Measurements from ENCODE around the gene JAK2.

The JAK2 gene

GRCh38 chr9:4979239-4979638, 5.8 kb upstream of the JAK2 start:
- in situ Hi-C loops (cut with MboI; ENCODE audit: low sequenced_read_pairs), result loop anchor here (25.0 kb wide), 1 partner anchor 633 kb away; no protein-coding TSS in a partner anchor

DNA sequence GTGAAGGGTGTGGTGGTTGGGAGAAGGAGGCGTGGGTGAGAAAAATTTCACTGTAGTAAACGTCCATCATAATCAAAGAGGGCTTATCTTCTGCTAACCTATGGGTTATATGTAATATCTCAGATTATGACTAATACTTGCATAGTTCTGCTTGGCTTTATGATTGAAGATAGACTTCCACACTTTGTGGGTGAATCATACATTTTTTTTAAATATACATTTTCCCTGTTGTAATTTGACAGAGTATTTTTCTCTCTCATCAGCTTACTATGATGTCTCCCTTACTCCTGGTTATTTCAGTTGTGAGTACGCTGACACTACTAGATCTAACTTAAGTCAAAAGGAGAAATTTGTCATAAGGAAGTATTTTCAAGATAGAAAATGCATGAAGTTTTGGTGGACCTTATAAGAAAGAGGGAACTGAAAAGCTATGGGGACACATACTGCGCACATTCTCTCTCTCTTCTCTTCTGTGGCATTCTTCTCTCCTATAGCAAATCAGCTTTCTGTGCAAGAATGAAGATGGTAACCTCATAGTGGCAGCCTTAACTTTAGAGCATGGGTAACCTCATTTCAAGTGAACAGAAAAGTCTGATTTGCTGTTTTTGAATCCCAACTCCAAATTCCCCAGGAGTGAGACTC, 4.9 kb upstream of the JAK2 start:
- in situ Hi-C loops (cut with MboI; ENCODE audit: low sequenced_read_pairs), result loop anchor here (10.0 to 25.0 kb wide), 2 partner anchors 215 to 632 kb away; no protein-coding TSS in a partner anchor

DNA sequence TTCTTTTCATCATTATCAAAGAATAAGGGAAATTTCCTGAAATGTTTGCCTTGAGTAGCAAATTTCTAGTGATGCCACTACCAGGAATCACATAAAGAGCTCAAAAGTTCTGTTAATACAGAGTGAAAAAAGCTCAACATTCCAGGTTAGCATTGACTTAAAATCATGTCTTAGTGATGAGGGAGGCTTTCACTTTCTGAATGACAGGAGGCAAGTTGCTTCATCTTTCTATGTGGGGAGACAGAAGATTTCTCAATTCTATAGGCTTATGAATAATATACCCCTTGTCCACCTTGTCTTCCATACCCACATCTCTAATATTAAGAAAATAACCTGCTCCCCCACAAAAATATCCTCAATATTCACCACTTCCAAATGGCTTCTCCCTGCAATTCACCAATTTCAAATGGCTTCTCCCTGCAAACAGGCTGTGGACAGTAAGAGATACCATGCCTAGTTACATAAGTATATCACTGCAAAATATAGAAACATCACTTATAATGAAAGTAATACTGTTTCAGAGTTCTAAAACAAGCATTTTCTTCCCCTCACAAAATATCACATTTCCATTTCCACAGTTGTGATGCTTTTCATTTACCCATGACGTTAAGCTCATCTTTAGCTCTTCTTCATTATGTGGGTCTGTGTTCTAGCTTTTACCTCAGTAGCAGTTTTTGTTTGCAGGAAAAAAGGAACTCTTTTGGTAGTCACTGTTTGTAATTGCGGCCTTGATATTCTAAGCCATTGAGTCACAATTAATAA, 2.2 kb upstream of the JAK2 start:
- in situ Hi-C loops (cut with MboI; ENCODE audit: low sequenced_read_pairs), result loop anchor here (10.0 to 25.0 kb wide), 2 partner anchors 218 to 629 kb away; no protein-coding TSS in a partner anchor

- in situ Hi-C loops (cut with MboI; ENCODE audit: low sequenced_read_pairs), result loop anchor here (10.0 to 25.0 kb wide), 2 partner anchors 219 to 629 kb away; no protein-coding TSS in a partner anchor
These were observed 1.4 kb upstream of the JAK2 start for GRCh38 chr9:4983601-4984165.

DNA sequence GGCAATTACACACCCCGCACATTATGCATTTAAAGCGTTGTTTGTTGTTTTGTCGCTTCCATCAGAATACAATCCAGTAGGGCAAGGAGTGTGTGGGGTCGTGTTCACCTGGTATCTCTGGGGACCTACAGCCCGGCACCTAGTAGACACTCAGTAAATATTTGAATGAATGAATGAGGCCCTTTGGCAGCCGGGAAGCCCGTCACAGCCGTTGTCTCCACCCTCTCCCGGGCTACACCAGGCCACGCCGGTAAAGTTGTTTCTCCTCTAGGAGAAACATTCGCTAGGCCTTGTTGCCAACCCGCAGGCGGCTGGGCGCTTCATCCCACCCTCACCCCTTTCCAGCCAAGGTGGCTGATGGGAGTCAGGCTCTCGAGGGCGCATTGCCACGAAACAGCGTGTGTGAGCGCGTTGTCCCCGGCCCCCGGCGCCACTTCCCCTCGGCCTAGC, 876 bp upstream of the JAK2 start:
- in situ Hi-C loops (cut with MboI; ENCODE audit: low sequenced_read_pairs), result loop anchor here (10.0 to 25.0 kb wide), 2 partner anchors 219 to 628 kb away; no protein-coding TSS in a partner anchor

- in situ Hi-C loops (cut with MboI; ENCODE audit: low sequenced_read_pairs), result loop anchor here (10.0 to 25.0 kb wide), 2 partner anchors 221 to 627 kb away; no protein-coding TSS in a partner anchor
These were observed 554 bp downstream of the JAK2 start for GRCh38 chr9:4985386-4986266.

- in situ Hi-C loops (cut with MboI; ENCODE audit: low sequenced_read_pairs), result loop anchor here (10.0 to 25.0 kb wide), 2 partner anchors 221 to 626 kb away; no protein-coding TSS in a partner anchor
These were observed 1.2 kb downstream of the JAK2 start for GRCh38 chr9:4986296-4986695.

DNA sequence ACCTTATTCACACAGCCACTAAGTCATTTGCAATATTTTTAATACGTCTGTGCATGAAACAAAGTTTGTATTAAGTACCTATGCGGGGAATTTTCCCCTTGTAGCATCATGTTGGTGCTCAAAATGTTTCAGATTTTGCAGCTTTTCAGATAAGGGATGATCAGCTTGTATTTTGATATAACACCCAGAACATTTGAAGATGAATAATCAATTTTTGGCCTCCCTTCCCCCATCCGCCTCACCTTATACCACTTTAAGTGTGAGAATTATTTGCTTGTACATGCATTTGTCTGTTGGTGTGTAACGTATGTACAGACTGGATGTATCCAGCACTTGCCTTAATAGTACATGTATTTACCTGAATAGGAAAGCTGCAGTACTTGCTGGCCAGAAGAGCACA, 1.7 kb downstream of the JAK2 start:
- in situ Hi-C loops (cut with MboI; ENCODE audit: low sequenced_read_pairs), result loop anchor here (10.0 to 25.0 kb wide), 2 partner anchors 222 to 626 kb away; no protein-coding TSS in a partner anchor

DNA sequence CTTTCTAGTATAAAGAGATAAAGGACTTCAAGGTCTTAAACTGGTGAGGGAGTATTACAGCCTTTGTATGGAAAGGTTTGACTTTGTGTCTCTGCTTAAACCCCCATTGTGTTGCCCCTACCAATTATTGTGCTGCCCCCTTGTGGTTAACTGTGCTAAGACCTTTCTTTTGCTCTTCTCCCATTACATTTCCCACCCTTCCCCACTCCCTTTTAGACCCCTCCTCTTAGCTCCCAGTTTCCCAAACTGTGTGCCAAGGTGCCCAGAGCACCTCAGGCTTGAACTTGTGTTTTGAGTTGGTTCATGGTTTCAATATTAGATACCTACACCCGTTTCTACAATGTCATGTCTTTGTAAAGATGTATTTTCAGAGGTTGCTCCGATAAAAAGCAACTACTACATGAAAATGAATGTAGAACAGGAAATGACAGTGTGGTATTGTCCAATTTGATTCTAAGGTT, 2.9 kb downstream of the JAK2 start:
- in situ Hi-C loops (cut with MboI; ENCODE audit: low sequenced_read_pairs), result loop anchor here (10.0 to 25.0 kb wide), 2 partner anchors 223 to 624 kb away; no protein-coding TSS in a partner anchor

DNA sequence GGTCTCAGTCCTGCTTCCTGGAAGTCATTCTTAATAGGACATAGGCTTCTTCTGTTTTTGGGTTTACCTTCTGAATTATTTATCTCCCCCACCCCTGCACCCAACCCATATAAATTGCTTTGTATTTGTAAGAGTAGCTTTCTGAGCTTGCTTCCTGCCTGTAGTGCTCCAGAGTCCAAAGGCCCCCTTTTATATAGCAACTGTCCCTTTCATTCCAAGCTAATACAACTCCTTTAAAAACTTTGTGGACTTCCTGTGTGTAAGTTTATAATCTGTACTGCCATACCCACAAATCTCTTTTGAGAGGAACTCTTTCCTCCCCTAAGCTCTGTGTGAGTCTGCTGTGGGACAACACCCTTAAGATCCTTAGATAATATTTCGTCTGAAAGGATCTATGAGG, 7.8 kb downstream of the JAK2 start:
- in situ Hi-C loops (cut with MboI; ENCODE audit: low sequenced_read_pairs), result loop anchor here (25.0 kb wide), 1 partner anchor 619 kb away; no protein-coding TSS in a partner anchor

DNA sequence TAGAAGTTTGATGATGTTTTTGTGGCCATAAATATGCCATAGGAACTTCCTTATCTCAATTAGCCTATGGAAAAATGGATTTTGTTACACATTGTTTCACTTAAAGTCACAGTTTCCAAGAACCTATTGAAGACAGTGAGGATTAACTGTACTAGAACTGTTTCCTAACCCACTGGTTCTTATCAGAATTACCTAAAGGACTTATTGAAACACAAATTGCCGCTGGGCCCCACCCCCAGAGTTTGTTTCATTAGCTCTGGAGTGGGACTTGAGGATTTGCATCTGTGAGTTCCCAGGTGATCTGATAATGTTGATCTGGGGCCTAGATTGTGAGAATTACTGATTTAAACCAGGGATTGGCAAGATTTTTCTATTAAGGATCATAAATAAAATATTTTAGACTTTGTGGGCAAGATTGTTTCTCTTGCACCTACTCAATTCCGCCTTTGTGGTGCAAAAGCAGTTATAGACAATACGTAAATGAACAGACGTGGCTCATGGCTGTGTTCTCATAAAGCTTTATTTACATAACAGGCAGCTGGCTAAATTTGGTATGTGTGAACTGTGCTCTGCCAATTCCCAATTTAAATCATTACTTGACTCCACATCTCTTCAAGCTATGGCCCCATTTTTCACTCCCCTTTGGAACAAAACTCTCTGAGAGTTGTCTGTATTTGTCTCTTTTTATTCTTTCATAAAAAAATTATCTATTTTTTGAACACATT, 9.3 kb downstream of the JAK2 start:
- in situ Hi-C loops (cut with MboI; ENCODE audit: low sequenced_read_pairs), result loop anchor here (25.0 kb wide), 1 partner anchor 618 kb away; no protein-coding TSS in a partner anchor

DNA sequence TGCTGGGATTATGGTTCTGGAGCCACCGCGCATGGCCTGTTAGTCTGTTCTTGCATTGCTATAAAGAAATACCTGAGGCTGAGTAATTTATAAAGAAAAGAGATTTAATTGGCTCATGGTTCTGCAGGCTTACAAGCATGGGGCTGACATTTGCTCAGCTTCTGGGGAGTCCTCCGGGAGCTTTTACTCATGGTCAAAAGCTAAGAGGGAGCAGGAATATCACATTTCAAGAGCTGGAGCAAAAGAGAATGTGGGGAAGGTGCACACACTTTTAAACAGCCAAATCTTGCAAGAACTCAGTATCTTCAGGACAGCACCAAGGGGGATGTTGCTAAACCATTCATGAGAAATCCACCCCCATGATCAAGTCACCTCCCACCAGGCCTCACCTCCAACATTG, 12.1 kb downstream of the JAK2 start:
- in situ Hi-C loops (cut with MboI; ENCODE audit: low sequenced_read_pairs), result loop anchor here (25.0 kb wide), 1 partner anchor 615 kb away; no protein-coding TSS in a partner anchor

GRCh38 chr9:4997631-4998030, 12.6 kb downstream of the JAK2 start:
- in situ Hi-C loops (cut with MboI; ENCODE audit: low sequenced_read_pairs), result loop anchor here (25.0 kb wide), 1 partner anchor 615 kb away; no protein-coding TSS in a partner anchor

DNA sequence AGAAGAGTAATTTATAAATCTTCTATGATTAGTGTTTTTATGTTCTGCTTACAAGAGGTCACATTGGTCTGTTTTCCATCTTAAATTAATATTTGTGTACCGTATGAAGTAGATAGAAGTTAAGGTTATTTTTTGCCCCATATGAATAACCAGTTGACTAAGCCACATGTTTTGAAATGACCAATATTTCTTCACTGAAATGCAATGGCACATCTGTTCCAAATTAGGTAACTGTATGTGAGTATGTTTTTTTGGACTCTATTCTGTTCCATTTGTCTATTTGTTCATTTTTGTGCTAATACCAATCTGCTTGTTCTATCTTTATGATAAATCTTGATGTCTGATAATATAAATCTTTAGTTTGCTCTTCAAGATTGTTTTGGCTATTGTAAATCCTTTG, 17.7 kb downstream of the JAK2 start:
- in situ Hi-C loops (cut with MboI; ENCODE audit: low sequenced_read_pairs), result no loop called here

GRCh38 chr9:5004481-5004880, 19.4 kb downstream of the JAK2 start:
- in situ Hi-C loops (cut with MboI; ENCODE audit: low sequenced_read_pairs), result no loop called here

DNA sequence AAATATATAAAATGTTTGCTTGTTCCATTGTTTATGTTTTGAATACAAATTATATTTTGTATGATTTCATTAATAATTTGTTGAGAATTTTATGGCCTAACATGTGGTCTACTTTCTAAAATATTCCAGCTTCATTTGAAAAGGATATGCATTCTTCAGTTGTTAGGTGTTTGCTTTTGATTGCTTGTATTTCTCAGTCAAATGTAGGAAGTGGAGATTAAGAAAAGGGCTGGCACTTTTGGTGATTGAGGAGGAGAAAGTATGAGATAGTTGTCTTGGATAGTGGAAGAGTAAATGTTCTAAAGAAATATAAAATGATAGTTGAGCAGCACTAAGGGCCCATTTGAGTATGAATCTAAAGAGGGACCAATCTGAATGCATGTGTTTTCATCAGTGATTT, 23.1 kb downstream of the JAK2 start:
- in situ Hi-C loops (cut with MboI; ENCODE audit: low sequenced_read_pairs), result no loop called here

DNA sequence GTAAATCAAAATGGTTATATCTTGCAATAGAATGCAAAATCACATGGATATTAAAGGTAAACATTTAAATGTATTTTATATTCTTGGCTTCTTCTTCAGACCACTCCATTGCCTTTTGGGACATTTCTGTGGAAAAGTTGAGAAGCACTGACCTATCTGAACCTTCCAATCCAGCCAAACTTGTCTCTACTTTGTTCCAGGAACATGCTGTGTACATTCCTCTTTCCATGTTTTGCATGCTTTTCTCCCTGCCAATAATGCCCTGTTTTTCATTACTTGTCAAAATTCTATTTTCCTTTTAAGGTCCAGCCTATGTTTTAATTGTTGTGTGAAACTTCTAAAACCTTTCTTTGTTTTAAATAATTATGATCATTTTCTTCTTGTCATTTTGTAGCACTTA, 28.3 kb downstream of the JAK2 start:
- in situ Hi-C loops (cut with MboI; ENCODE audit: low sequenced_read_pairs), result no loop called here

DNA sequence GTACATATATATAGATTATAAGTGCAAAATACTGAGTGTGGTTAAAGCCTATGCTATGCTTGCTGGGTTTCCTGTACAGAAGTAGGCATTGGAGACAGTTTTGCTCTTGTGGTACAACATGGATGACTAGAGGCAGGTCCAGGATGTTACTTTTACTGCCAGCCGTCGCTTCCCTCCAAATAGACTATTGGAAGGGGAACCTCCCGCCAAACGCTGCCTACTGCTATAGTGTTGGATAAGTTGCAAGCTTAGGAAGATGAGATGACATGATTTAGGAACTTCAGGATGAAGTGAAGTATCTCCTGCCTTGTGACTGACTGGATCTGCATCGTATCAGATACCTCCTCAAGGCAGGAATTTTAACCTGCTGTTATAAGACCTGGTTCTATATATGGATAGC, 30.9 kb downstream of the JAK2 start:
- in situ Hi-C loops (cut with MboI; ENCODE audit: low sequenced_read_pairs), result no loop called here

DNA sequence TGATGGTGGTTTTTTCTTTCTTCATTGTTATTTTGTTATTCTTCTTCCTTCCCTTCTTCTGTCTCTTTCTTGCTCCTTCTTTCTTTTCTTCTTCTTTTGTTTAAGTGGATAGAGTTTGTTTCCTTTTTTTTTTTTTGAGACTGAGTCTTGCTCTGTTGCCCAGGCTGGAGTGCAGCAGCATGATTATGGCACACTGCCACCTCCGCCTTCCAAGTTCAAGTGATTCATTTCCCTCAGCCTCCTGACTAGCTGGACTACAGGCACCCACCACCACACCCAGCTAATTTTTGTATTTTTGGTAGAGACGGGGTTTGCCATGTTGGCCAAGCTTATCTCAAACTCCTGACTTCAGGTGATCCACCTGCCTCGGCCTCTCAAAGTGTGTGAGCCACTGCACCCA, 40.3 kb downstream of the JAK2 start:
- in situ Hi-C loops (cut with MboI; ENCODE audit: low sequenced_read_pairs), result no loop called here
